HG03432 (cell line): ENCODE measurements around the gene PIEZO1.

ENCODE experiments used
- ATAC-seq: cut with Tn5 transposase; IDR thresholded peaks from one replicate; pipeline ENCODE4 v1.9.1; 2021; ENCODE audit warnings: mild to moderate bottlenecking, moderate library complexity; ENCODE audit not compliant: unreplicated experiment

The PIEZO1 gene

GRCh38 chr16:88816736-88817535, 31.9 kb upstream of the PIEZO1 start:
- ATAC-seq: no peak

GRCh38 chr16:88815901-88816589, 31.0 kb upstream of the PIEZO1 start:
- no peak for ATAC-seq

- ATAC-seq: no peak
These were observed 30.2 kb upstream of the PIEZO1 start for GRCh38 chr16:88815227-88815626.

GRCh38 chr16:88814144-88814502, 29.1 kb upstream of the PIEZO1 start:
- ATAC-seq: no peak

- no peak for ATAC-seq
These were observed 28.5 kb upstream of the PIEZO1 start for GRCh38 chr16:88813269-88814143.

GRCh38 chr16:88812513-88813268, 27.7 kb upstream of the PIEZO1 start:
- no peak for ATAC-seq

GRCh38 chr16:88811769-88812512, 26.9 kb upstream of the PIEZO1 start, which contains the start of gene APRT:
Gene APRT, minus strand, starts transcription at chr16:88811928. Its CDS starts 29 bp downstream, at chr16:88811899.
- ATAC-seq: peak; percentile 66

GRCh38 chr16:88810912-88811768, 26.1 kb upstream of the PIEZO1 start:
- peak; percentile 59 for ATAC-seq

- ATAC-seq: no peak
These were observed 25.3 kb upstream of the PIEZO1 start for GRCh38 chr16:88810166-88810911.

GRCh38 chr16:88809676-88810165, 24.7 kb upstream of the PIEZO1 start:
- ATAC-seq: no peak

GRCh38 chr16:88809068-88809675, 24.2 kb upstream of the PIEZO1 start:
- no peak for ATAC-seq

GRCh38 chr16:88807626-88808453, 22.8 kb upstream of the PIEZO1 start:
- no peak for ATAC-seq

GRCh38 chr16:88807142-88807625, 22.2 kb upstream of the PIEZO1 start:
- ATAC-seq: no peak

- ATAC-seq: no peak
These were observed 21.6 kb upstream of the PIEZO1 start for GRCh38 chr16:88806491-88807111.

GRCh38 chr16:88805887-88806393, 20.9 kb upstream of the PIEZO1 start:
- ATAC-seq: no peak

GRCh38 chr16:88805340-88805715, 20.3 kb upstream of the PIEZO1 start:
- no peak for ATAC-seq
